Neural cell (in vitro differentiated cells): ENCODE measurements around the gene CBX2. TPM values are rescaled to one million over a fixed set of nuclear protein-coding genes. Genes with fewer than 3 reads are reported as not detected.

Source experiments
- H2AFZ ChIP-seq: fragments of 200-600, 300-800 bp; sonication (generic), shearing (Covaris generic); 2 replicates; pipeline ENCODE4 v1.6.0; 2014; ENCODE audit warnings: low read depth, mild to moderate bottlenecking, antibody characterized with exemption, low read length, moderate library complexity
- H3F3A ChIP-seq: fragments of 200-600 bp; shearing (Covaris generic); 2 replicates; pipeline ENCODE4 v1.6.1; 2016; ENCODE audit warnings: mild to moderate bottlenecking, moderate library complexity, mixed read lengths, antibody characterized with exemption, low read length; ENCODE audit not compliant: insufficient read depth, poor library complexity, severe bottlenecking
- H3K27ac ChIP-seq: fragments of 200-600, 300-800 bp; sonication (generic), shearing (Covaris generic); 2 replicates; pipeline ENCODE4 v1.5.1; 2014; ENCODE audit warnings: mild to moderate bottlenecking, low read length, moderate library complexity
- H3K27me3 ChIP-seq: fragments of 300-800, 200-600 bp; sonication (generic), shearing (Covaris generic); 2 replicates; pipeline ENCODE4 v1.6.0; 2014; ENCODE audit warnings: mild to moderate bottlenecking, low read depth, low read length, moderate library complexity; ENCODE audit not compliant: insufficient read depth
- H3K36me3 ChIP-seq: fragments of 300-800, 200-600 bp; sonication (generic), shearing (Covaris generic); 2 replicates; pipeline ENCODE4 v1.5.1; 2014; ENCODE audit warnings: mild to moderate bottlenecking, antibody characterized with exemption, low read length, moderate library complexity; ENCODE audit not compliant: insufficient read depth
- H3K4me2 ChIP-seq: fragments of 300-800, 200-600 bp; sonication (generic), shearing (Covaris generic); 2 replicates; pipeline ENCODE4 v1.6.0; 2014; ENCODE audit warnings: mild to moderate bottlenecking, low read length
- H3K4me3 ChIP-seq: fragments of 300-800, 200-600 bp; sonication (generic), shearing (Covaris generic); 2 replicates; pipeline ENCODE4 v1.5.1; 2014; ENCODE audit warnings: mild to moderate bottlenecking, low read length, moderate library complexity
- H3K79me2 ChIP-seq: fragments of 200-600 bp; shearing (Covaris generic); replicated peaks from 2 replicates; pipeline ENCODE4 v1.6.0; 2014; ENCODE audit warnings: mild to moderate bottlenecking, low read length, moderate library complexity; ENCODE audit not compliant: insufficient read depth
- H3K9ac ChIP-seq: fragments of 300-800, 200-600 bp; sonication (generic), shearing (Covaris generic); 2 replicates; pipeline ENCODE4 v1.6.1; 2016; ENCODE audit warnings: mild to moderate bottlenecking, low read length, mixed read lengths
- H3K9me2 ChIP-seq: fragments of 200-600 bp; shearing (Covaris generic); 2 replicates; pipeline ENCODE4 v1.6.1; 2016; ENCODE audit warnings: mild to moderate bottlenecking, low read length, mixed read lengths; ENCODE audit not compliant: insufficient read depth
- H3K9me3 ChIP-seq: fragments of 200-600, 300-800 bp; sonication (generic), shearing (Covaris generic); 2 replicates; pipeline ENCODE4 v1.6.1; 2016; ENCODE audit warnings: mild to moderate bottlenecking, mixed run types, low read length, moderate library complexity, mixed read lengths
- H4K20me1 ChIP-seq: fragments of 200-600 bp; shearing (Covaris generic); 2 replicates; pipeline ENCODE4 v1.6.1; 2016; ENCODE audit warnings: mild to moderate bottlenecking, mixed run types; ENCODE audit not compliant: insufficient read depth
- CTCF ChIP-seq: fragments of 450-650 bp; IDR thresholded peaks from 2 replicates; pipeline ENCODE4 v1.5.1; 2014; ENCODE audit warnings: antibody characterized with exemption, mild to moderate bottlenecking, moderate library complexity; ENCODE audit not compliant: poor library complexity, severe bottlenecking
- EP300 ChIP-seq: fragments of 450-650 bp; conservative IDR thresholded peaks from 2 replicates; pipeline ENCODE4 v1.6.1; 2014; ENCODE audit warnings: antibody characterized with exemption, mild to moderate bottlenecking, moderate library complexity; ENCODE audit not compliant: poor library complexity, severe bottlenecking
- EZH2 ChIP-seq: fragments of 200-600, 300-800 bp; shearing (Covaris generic), sonication (generic); IDR thresholded peaks from 2 replicates; pipeline ENCODE4 v1.6.1; 2014; ENCODE audit warnings: antibody characterized with exemption, low read length, borderline replicate concordance, mild to moderate bottlenecking; ENCODE audit not compliant: insufficient read depth, poor library complexity, severe bottlenecking
- MXI1 ChIP-seq: fragments of 450-650 bp; conservative IDR thresholded peaks from 2 replicates; pipeline ENCODE4 v1.6.1; 2014; ENCODE audit warnings: antibody characterized with exemption, mild to moderate bottlenecking; ENCODE audit not compliant: poor library complexity, severe bottlenecking
- POLR2AphosphoS5 ChIP-seq: IDR thresholded peaks from 2 replicates; pipeline ENCODE4 v1.6.1; 2012
- RAD21 ChIP-seq: fragments of 450-650 bp; conservative IDR thresholded peaks from 2 replicates; pipeline ENCODE4 v1.6.1; 2014; ENCODE audit warnings: antibody characterized with exemption, mild to moderate bottlenecking, moderate library complexity
- REST ChIP-seq: IDR thresholded peaks from 2 replicates; pipeline ENCODE4 v1.6.1; 2012; ENCODE audit warnings: borderline replicate concordance
- SMC3 ChIP-seq: fragments of 450-650 bp; conservative IDR thresholded peaks from 2 replicates; pipeline ENCODE4 v1.6.1; 2014; ENCODE audit warnings: antibody characterized with exemption, mild to moderate bottlenecking, moderate library complexity; ENCODE audit not compliant: poor library complexity
- TAF1 ChIP-seq: IDR thresholded peaks from 2 replicates; pipeline ENCODE4 v1.6.1; 2012; ENCODE audit warnings: low read depth
- polyA plus RNA-seq: library from polyadenylated mRNA; depleted of rRNA; stranded (reverse); fragments of >200 nt; gene quantifications from 2 replicates; pipeline ENCODE4 v1.2.3, GENCODE V29; 2014

The CBX2 gene
- polyA plus RNA-seq, 1 donor from 2014 or later: 16.9 TPM

- no peaks in the 10 kb centered on the region for H3F3A ChIP-seq
- H3K9me3 ChIP-seq: no peaks in the 10 kb centered on the region
- no peaks in the 10 kb centered on the region for H3K27me3 ChIP-seq
- H3K9ac ChIP-seq: no peak overlapping the region
- no peaks in the 10 kb centered on the region for H3K79me2 ChIP-seq
- TF ChIP-seq EZH2: no peak
- TF ChIP-seq TAF1: no peak
- TF ChIP-seq REST: no peak
- no peak for TF ChIP-seq MXI1
- TF ChIP-seq POLR2AphosphoS5: no peak
- no peak for TF ChIP-seq CTCF
- TF ChIP-seq SMC3: no peak
- TF ChIP-seq RAD21: no peak
- TF ChIP-seq EP300: no peak
- H3K36me3 ChIP-seq: no peaks in the 10 kb centered on the region
- H3K27ac ChIP-seq: no peak overlapping the region
- H4K20me1 ChIP-seq: no peaks in the 10 kb centered on the region
- no peak overlapping the region for H3K4me2 ChIP-seq
- H3K9me2 ChIP-seq: no peaks in the 10 kb centered on the region
- H3K4me3 ChIP-seq: no peak overlapping the region
- H2AFZ ChIP-seq: no peak overlapping the region
These were observed 20.7 kb upstream of the CBX2 start for GRCh38 chr17:79757140-79757745.

- Histone ChIP-seq H3K9ac (no peak overlapping the region), H3K9me2 (no peaks in the 10 kb centered on the region), H3K4me2 (no peak overlapping the region), H3K79me2 (no peaks in the 10 kb centered on the region), H3K27me3 (no peaks in the 10 kb centered on the region), H3K9me3 (no peaks in the 10 kb centered on the region), H3K4me3 (no peak overlapping the region), H4K20me1 (no peaks in the 10 kb centered on the region), H3K36me3 (no peaks in the 10 kb centered on the region), H2AFZ (no peak overlapping the region), H3F3A (no peaks in the 10 kb centered on the region), H3K27ac (no peak overlapping the region)
- TF ChIP-seq EP300 (no peak), EZH2 (no peak), RAD21 (no peak), MXI1 (no peak), POLR2AphosphoS5 (no peak), TAF1 (no peak), SMC3 (no peak), CTCF (no peak), REST (no peak)
These were observed 19.7 kb upstream of the CBX2 start for GRCh38 chr17:79758271-79758670.
